Right renal cortex interstitium (tissue), 3 donors: ENCODE results near the gene SUPT6H. TPM values are rescaled to one million over a fixed set of nuclear protein-coding genes. Genes with fewer than 3 reads are reported as not detected.
A peak's percentile ranks its signal among the peaks of the same experiment; 100 is the strongest.
"Not testable (repeated sequence)": the region's sequence is repeated elsewhere in the genome, so short reads cannot be mapped to it uniquely, and the experiment has no call there.

Experiments used
- DNase-seq, 3 donors: peaks; one replicate each; pipeline ENCODE4 v3.0.0-alpha.2; 2013; ENCODE audit warnings: low read depth in 3 of 3, low spot score in 2 of 3
- polyA plus RNA-seq, 3 donors: library from polyadenylated mRNA; unstranded; fragments of 120-200 nt; gene quantifications; one replicate each; pipeline ENCODE4 v1.2.1, GENCODE V29; 2013; ENCODE audit not compliant: insufficient read length in 3 of 3

The SUPT6H gene
- polyA plus RNA-seq, 3 donors = 67.1 to 73.6 (median 69.9) TPM

DNA sequence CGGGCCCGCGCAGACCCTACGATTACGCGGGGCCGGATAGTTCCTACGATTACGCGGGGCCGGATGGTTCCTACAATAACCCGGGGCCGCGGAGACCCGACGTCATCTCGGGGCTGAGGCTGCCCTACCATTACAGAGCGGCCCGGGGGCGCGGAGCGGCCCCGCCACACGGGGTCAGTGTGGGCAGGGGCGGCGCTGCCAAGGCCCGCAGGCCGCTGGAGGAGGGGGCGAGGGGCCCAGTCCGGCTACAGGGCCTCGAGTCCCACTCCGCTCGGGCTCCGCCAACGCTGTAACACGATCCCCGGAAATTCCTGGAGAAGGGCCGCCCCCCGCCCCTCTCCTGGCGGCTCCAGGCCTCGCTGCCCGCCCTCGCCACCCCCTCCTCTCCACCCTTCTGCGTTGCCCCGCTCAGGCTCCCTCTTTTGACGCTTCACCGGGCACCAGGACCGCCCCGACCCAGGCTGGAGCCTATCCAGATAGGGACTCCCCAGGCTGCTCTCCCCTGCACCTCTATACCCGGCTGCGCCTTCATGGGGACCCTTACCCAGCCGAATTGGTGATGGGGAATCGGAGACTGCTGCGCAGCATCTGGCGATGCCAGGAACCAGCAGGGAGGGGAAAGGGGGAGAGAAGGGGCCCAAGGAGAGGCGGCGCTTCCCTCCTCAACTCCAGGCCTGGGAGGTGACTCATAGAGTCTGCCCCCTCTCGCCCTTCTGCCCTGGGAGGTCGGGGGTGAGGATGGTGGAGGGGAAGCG lies 55.8 kb downstream of the SUPT6H start, which contains the start of gene RAB34:
RAB34 (minus strand) TSS at position 291 of the 755 bp plus-strand sequence. CDS start 602 bp downstream, outside the sequence.
- DNase-seq = peak; percentile 71 to 87 (median 82)

DNA sequence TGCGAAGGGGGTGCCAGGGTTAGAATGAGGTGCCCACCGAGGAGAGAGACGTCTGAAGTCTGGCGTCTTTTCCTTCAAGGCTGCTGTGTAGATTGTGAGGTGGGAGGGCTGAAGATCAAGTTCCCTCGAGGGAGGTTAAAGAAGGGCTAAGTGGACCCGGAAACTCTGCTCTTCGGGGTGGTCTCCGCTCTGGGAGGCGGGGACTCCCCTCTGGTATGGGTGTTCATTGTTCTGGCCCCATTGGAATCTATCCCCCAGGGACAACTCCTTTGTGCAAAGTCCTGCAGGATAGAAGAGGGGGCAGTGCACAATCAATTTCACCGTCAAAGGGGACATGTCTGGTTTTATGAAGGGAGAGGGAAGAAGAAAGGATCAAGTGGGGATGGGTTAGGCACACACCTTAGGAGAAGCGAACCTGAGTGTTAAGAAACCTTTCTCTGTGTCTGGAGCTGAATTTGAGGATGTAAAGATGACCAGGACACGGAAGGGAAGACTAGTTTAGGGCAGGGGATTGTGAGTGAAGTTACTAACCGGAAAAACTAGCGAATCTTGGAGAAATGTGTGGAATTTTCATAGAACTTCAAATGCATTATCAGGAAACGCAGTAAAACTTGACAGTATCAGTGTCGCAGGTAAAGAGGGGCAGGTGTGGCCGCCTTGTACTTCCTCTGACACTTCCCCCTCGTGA lies 56.5 kb downstream of the SUPT6H start:
- DNase-seq = peak in 2 of 3 donors; percentile 45 to 54

DNA sequence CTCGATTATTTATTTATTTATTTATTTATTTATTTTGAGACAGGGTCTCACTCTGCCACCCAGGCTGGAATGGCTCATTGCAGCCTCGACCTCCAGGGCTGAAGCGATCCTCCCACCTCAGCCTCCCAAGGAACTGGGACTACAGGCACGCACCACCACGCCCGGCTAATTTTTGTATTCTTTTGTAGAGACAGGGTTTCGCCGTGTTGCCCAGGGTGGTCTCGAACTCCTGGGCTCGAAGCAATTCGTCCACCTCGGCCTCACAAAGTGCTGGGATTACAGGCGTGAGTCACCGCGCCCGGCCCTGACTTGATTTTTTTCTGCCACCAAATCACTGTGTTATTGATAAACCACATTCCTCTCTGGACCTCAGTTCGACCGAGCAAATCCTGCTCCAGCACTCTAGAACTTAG lies 57.0 kb downstream of the SUPT6H start:
- DNase-seq = no peak

DNA sequence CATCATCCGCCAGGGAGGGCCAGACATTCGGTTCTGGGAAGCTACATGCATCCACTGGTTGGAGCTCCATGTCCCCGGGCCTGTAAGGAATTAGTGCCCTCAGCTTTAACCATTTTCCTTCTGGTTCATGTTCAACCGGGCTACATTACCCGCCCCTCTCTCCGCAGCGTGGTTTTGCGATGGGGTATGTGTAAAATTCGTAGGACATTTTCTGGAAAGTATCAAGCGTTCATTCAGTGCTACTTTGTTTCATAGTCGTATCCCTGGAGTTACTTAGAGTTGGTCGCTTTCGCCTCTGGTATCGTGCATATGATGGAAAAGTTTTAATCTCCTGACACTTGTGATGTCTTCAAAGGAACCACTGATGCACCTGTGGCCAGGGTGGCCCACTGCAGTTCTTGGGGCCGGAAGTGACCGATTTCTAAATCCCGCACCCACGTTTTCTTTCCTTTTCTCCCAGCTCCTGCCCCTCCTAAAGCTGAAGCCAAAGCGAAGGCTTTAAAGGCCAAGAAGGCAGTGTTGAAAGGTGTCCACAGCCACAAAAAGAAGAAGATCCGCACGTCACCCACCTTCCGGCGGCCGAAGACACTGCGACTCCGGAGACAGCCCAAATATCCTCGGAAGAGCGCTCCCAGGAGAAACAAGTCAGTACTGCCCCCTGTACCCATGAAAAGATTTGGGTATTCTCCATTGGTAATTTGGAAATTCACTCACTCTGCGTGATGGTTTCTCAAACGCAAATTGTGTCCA lies 58.4 kb downstream of the SUPT6H start:
- DNase-seq = no peak

DNA sequence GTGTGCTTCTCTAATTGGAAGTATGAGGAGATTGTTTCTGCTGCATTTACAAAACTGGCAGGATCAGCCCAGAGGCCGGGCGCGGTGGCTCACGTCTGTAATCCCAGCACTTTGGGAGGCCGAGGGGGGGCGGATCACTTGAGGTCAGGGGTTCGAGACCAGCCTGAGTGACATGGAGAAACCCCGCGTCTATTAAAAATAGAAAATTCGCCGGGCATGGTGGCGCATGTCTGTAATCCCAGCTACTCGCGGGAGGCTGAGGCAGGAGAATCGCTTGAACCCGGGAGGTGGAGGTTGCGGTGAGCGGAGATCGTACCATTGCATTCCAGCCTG lies 59.0 kb downstream of the SUPT6H start:
- DNase-seq = not testable (repeated sequence)

DNA sequence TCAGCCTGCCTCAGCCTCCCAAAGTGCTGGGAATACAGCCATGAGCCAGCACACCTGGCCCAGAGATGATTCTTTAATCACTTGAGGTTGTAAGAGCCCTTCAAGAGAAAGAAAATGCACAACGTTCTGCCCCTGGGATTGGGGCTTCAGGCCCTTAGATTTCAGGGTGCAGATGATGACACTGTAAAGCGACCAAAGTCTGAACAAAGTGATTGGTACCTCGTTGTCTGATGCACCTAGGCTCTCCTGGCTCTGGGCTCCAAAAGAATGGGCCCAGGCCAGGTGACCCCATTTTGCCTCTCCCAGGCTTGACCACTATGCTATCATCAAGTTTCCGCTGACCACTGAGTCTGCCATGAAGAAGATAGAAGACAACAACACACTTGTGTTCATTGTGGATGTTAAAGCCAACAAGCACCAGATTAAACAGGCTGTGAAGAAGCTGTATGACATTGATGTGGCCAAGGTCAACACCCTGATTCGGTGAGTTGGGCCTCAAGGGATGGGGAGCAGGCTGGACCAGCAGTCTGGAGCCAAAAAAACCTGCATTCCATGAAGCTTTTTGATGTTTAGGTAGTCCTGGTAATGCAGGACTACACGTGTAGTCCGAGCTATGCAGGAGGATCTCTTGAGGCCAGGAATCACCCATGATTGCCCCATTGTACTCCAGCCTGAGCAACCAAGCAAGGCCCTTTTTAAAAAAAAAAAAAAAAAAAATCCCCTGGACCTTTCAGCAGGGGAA lies 60.6 kb downstream of the SUPT6H start:
- no peak for DNase-seq

DNA sequence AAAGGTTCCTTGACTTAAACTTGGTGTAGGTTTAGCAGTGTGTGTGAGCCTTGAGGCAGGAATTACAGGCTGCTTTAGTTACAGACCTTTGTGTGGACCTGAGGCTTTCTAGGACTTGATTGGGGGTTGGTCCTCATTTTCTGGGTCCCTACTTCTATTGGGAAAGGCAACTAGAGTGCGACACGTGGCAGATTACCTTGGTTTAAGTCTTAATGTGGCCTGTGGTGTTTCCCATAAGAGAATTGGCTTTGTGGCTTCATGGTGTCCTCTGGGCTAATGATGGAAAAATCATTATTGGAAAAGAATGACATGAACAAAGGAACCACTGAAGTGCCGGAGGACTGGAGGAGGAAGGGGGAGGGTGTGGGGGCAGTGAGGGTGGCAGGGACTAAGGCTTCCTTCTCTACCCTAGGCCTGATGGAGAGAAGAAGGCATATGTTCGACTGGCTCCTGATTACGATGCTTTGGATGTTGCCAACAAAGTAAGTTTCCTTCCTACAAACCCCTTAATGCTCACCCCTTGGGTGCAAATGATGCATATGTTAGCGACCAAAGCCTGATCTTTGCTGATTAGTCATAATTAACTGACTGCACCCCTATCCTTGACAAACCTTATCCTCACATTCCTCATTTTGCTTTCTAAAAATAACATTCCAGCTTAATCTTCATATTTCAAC lies 61.3 kb downstream of the SUPT6H start:
- no peak for DNase-seq

DNA sequence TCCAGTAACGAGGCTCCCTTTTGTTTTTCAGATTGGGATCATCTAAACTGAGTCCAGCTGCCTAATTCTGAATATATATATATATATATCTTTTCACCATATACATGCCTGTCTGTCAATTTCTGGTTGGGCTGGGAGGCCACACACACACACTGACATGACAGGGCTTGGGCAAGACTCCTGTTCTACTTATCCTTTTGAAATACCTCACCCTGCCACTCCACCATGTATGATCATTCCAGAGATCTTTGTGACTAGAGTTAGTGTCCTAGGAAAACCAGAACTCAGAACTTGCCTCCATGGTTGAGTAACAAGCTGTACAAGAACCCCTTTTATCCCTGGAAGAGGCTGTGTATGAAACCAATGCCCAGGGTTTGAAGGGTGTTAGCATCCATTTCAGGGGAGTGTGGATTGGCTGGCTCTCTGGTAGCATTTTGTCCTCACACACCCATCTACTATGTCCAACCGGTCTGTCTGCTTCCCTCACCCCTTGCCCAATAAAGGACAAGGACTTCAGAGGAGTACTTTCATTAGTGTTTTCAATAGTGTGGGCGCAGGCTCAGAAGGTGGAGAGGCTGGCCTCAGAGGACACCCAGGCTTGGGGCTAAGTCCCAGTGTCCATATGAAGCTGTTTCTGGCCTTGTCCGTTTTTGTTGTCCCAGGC lies 62.0 kb downstream of the SUPT6H start:
- DNase-seq = not testable (repeated sequence)

DNA sequence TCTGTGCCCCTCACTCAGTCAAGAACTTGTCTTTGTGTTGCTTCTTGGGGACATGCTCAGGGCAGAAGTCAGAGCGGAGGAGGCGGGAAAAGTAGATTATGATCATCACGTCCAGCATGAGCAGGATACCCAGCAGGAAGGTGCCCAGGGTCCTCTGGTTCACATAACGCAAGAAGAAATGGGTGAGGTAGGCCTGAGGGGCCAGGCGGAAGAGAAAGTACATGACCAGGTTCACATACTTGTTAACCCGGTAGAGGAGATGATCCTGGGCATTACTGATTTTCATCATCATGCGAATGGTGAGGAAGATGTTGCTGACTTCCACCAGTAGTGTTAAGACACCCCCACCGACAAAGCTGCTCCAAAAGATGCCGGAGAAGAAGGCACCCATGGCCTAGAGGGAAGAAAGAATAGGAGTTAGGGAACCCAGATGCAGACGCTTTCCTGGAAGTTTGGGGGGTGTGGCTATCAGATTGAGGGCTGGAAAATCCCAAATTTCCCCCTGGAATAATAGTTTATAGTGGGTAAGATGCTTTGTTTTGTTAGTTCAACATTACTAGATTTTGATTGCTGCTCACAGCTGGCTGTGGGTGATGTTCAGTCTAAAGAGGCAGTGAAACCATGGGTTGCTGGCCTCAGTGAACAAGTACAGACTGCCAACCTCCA lies 62.6 kb downstream of the SUPT6H start:
- DNase-seq = no peak

DNA sequence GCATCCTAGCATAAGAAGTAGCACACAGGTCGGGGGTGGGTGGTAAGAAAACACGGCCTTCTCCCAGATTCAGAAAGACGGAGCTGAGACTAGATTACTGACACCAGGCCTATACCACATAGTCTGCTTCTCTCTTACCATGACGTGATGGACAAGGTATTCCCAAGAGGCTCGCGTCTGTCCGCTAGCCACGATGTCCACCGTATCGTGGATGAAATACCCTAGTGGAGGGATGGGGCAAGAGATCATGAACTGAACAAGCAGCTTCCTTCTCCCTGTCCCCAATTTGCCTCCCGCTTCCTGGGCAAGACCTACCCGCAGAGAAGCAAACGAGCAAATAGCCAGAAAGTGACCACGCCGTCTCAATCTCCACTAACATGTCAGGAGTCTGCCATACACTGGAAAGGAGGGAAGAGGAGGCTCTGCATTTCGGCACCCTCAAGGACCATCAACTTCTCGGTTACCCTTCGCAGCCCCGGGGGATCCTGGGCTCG lies 63.2 kb downstream of the SUPT6H start:
- no peak for DNase-seq

DNA sequence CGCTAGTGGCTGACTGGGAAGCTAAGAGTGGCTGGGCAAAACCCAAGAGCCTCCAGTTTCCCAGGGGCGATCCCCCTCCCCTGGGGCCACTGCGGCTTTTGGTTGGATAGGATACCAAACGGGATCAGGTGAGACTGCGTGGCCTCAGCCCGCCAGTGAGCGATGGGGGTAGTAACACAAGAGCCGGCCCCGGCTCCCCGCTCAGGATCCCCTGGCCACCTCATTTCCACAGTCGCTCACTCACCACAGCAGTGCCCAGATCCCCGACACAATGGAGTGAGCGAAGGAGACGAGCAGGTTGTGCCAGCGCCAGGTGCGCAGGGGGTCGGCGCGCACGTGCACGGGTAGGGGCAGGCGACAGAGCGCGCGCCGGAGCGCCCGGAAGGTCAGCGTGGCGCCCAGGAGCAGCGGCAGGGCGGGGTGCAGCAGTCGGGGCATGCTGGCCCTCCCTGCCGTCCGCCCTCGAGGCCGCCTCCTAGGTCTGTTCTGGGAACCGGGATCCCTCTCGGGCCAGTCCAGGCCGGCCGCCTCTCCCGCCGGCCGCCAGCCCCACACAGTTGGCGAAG lies 63.7 kb downstream of the SUPT6H start:
- DNase-seq = no peak

DNA sequence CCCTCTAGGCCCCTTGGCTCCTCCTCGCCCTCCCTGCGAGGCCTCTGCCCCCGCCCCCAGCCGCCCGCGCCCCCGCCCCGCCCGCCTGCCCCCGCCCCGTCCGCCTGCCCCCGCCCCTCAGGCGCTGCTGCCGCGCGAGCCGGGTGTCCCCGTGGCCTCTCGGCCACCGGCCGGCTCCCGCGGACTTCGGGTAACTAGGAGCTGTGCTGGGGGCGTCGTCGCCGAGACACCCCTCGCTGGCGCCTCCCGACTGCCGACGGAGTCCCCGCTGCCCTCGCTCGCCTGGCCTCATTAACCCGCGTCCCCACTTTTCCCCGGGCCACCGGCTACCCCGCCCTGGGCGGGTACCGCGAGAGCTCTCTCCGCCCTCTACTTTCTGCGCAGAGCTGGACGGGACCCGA lies 64.2 kb downstream of the SUPT6H start, which contains the start of gene TLCD1:
TLCD1 (minus strand) TSS at position 8 of the 401 bp plus-strand sequence. CDS start 136 bp downstream, outside the sequence.
- DNase-seq = no peak

DNA sequence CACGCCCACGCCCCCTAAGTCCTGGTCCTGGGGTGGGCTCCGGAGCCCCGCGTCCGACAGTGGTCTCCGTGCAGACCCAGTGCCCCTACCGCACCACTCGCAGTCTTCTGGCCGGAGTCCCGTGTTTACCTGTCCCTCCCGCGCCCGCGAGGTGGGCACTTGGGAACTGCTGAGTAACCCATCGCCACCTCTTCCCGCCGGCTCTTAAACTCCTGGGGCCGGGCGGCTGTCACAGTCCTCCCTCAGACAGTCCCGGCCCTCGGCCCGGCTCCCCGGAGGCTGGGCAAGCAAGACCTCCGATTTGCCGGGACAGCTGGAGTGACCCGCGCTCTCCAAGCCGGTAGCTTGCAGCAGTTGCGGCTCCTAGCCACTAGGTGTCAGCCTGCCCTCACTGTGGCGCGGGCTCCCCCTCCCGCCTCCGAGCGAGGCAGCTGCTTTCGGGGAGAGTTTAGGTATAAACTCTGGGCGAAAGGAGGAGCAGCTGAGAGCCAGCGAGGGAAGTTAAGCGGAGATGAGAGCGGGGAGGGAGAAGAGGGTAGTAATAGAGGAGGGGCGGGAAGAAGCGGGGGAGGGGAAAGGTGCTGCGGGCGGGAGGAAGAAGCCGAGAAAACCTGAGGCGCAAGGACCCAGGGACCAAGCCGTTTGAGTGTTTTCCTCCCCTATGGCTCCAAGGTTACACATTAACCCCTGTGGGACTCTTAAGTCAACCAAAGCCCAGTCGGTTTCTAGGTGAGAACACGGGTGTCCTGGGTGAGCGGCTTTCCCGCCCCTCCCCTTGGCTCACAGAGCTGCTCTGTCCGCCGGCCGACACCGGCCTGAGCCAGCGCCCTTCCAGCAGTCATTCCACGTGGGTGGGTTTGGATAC lies 64.9 kb downstream of the SUPT6H start:
- peak in 2 of 3 donors; percentile 83 to 94 for DNase-seq

DNA sequence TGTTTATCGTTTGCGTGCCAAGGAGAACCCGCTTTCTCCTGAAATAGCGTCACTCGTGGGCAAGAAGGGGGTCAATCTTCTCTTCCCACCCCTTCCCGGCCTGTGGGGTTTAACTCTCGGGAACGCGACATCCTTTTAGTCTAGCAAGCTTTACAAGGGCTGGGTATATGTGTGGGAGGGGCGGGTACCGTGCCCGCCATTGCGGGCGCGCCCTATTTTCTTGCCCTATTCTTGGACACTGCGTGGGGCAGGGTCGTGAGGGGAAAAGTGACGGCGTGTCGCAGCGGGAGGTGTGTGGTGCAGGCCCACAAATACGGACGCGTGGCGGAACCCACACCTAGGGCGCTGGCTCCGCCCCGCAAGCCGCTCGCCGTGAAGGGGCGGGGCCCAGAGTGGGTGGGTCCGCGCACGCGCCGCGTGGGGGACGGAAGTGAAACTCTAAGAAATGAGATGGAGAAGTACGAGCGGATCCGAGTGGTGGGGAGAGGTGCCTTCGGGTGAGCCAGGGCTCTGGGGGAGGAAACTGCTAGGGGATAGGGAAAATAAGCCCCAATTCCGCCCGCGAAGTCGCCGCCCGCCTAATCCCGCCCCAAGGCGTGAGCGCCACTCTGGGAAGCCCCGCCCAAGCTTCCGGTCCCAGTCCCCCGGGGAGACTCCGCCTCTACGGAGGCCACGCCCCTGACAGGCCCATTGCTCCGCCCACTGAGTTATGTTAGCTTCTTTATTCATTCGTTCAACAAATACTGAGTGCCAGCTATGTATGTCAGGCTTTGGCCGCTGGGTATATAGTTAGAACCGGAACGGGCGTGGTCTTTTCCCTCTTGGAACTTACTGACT lies 66.6 kb downstream of the SUPT6H start, which contains the start of gene NEK8:
NEK8 (plus strand) TSS at position 425 of the 837 bp plus-strand sequence; CDS start at position 451, 26 bp downstream.
- peak in 2 of 3 donors; percentile 85 for DNase-seq

DNA sequence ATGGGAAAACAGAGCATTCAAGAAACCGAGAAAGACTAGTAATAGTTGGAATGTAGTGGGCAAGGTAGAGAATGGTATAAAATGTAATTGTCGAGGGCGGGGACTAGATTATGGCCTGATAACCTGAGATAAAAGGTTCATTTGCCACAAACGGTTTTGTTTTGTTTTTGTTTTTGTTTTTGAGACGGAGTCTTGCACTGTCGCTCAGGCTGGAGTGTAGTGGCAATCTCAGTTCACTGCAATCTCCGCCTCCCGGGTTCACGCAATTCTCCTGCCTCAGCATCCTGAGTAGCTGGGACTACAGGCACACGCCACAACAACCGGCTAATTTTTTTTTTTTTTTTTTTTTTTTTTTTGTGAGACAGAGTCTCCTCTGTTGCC lies 67.9 kb downstream of the SUPT6H start:
- no peak for DNase-seq

DNA sequence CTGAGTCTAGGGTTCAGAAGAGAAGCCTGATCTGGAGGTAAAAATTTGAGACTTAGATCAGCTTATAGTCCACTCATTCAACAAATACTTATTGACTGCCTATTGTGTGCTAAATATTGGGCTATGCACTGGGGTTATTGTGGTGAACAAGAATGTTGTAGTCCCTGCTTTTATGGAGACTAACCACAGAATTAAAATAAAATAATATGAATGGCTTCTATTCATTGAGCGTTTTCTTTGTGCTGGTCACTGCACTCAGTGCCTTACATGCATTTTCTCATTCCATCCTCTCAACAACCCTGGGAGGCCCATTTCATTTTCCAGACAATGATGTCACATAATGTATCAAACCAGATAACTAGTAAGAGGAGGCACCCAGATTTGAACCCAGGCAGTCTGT lies 71.3 kb downstream of the SUPT6H start:
- DNase-seq = no peak
